NCI-H1092 (cell line): ENCODE measurements around the gene ZNF800.

Experiments used
- DNase-seq: peaks from one replicate; lab custom pipeline; 2025; lab: John Stamatoyannopoulos, UW

ZNF800 gene

DNA sequence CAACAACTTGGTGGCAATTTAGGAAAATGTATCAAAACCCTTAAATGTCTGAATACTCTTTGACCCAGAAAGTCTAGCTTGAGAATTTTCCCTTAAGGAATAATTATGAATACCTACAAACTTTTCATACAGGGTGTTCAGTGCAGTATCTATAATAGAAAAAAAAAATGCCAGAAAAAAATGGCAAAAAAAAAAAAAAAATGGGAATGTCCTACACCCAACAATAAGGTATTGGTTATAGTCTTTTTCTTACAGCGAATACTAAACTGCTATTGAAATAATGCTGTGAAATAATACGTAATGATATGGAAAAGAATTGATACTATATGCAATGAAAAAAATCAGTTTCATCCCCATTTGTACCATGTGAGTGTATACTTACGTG, 44.3 kb downstream of the ZNF800 start:
- DNase-seq: no peak

DNA sequence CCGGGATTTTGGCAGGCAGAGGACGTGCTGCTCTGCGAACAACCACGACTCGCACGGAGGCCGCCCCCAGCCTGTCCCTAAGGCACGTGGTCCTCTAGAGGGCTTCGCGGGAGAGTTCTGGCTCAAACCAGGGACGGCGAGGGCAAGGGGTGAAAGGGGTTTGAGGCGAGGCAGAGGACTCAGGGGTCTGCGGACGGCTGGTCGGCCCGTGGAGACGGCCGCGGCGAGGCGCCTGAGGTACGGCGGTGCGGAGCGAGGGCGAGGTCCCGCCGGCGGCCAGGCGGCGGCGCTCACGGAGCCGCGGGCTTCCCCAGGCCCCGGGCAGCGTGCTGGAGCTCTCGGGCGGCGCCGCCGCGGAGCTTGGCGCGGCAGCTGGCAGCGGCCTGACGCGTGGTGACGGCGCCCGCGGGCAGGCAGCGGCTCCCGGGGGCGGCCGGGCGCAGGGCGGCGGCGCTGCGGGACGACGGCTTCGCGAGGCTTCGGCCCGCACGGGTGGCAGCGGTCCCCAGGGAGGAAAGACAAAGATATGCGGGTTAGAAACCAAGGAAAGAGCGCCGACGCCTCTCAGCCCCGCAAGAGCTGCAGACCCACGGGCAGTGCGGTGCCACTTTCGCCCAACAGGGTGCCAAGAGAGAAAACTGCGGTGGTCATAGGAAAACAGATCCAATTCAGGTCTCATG, 44.8 kb downstream of the ZNF800 start:
- DNase-seq: peak; percentile 64

DNA sequence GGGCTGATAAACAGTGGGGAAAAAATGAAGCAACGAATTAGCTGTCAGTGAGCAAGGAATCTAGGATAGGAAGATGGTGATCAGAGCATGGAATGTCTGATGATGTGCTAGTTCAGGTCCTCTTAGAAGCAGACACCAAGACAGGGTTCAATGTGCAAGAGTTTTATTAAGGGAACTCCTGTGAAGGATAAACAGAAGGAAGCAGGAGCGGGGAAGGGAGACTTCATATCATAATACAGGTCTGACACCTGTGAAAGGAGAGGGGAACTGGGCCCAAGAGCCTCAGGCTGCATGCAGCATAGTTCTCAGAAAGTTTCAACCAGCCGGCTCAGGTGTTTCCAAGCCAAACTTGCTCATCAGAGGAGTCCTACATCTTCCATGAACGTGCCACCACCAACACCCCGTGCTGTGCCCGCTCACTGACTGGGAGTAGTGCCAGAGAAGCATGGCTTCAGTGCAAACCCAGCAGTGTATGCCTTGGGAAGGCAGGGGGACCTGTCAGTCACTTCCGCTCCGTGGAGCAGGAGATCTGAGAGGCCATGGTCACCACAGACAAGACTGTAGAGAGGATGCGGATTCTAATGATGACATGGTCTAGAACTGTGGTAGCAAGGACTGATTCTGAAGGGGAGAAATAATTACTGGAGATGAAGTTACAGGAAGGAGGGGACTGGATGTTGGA, 45.8 kb downstream of the ZNF800 start:
- no peak for DNase-seq

DNA sequence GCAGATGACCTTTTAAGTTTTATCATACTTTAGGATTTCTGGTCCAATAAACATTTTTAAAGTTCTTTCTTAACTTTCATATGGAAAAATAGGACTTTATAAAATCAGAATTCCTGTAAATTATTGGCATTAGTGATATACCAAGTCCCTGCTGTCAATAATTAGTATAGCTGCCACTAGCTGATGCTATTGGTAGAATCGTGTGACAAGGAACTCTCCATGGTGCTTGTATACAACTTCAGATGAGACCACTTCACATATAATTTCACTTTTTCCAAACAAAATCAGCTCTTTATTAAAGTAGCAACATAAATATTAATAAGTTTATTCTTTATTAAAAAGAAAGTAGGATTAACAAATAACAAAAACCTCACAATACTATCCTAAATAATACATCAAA, 49.9 kb downstream of the ZNF800 start:
- no peak for DNase-seq

DNA sequence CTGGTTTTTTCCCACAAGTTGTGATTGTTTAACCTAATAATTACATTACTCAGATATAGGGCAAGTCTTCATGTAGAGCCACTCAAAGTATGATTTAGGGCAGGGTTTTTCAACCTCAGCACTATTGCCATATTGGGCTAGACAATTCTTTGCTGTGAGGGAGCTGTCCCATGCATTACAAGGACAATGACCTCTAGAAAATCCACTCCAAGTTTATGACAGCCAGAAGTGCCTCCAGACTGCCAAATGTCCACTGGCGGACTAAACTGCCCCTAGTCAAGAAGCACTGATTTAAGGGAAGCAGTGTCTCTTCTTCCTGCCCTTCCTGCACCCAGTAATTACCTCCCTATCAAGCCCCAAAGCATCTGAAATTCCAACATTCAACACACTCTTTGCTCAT, 54.4 kb downstream of the ZNF800 start:
- no peak for DNase-seq

DNA sequence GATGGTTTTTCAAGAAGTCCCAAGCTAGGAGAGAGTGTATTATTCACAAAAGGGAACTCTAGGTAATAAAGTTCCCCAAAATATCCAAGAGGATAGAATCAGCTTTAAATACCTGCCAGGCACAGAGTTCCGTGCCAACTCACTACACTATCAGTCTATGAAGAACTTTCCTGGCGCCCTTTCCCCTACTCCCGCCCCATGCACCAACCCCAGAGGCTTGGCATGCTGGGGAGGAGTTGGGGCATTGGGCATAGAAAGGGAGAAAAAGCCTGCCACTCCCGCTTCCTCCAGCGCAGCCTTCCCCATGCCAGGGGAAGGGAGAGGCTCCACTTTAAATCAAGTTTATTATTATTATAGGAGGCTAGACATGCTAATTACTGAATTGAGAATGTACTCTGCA, 54.9 kb downstream of the ZNF800 start:
- DNase-seq: no peak

DNA sequence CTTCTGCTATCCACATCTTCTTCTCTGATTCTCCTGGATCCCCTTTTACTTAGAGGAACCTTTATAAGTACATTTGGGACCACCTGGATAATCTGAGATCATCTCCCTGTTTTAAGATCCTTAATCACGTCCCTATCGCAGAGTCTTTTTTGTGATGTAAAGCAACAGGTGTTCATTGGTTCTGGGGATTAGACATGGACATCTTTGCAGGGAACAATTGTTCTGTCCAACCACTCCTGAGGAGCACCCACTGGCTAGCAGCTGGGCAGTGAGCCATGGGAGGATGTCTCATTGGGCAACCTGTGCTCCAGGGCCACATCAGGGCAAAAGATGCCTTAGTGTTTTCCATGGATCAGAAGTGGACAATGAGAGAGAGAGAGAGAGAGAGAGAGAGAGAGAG, 56.0 kb downstream of the ZNF800 start:
- no peak for DNase-seq

DNA sequence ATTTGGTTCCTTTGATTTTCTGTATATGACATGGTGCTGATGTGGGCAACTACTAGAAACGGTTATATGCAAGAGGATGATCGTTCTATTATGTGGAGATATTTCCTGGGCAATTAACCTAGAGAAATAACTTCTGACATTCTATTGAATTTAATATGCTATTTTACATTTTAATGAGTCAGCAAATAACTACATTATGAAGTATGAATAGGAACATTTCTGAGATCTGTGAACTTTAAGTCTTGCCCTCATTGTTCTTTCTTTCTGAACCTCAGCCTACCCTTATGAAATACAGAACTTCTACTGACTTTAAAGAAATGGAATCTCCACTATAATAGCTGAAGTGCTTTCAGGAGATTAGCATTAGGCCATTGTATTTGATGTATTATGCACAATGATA, 59.6 kb downstream of the ZNF800 start:
- no peak for DNase-seq

DNA sequence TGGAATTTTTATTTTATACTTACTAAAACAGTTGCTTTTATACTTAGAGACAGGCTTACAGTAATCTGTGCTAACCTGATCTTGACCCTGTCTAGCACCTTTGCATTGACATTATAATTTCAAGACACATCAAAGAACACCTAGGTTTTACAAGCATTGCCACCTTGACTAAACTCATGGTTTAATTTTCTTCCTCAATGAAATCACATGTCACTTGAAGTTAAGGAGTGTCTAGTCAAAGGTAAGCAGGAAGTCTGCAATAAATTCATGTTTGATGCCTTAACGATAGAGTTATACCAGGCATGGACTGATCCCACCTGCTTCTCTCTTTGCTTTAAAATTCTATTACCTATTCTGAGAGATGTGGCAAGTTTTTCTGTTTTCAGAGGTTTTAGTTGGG, 62.4 kb downstream of the ZNF800 start:
- no peak for DNase-seq

DNA sequence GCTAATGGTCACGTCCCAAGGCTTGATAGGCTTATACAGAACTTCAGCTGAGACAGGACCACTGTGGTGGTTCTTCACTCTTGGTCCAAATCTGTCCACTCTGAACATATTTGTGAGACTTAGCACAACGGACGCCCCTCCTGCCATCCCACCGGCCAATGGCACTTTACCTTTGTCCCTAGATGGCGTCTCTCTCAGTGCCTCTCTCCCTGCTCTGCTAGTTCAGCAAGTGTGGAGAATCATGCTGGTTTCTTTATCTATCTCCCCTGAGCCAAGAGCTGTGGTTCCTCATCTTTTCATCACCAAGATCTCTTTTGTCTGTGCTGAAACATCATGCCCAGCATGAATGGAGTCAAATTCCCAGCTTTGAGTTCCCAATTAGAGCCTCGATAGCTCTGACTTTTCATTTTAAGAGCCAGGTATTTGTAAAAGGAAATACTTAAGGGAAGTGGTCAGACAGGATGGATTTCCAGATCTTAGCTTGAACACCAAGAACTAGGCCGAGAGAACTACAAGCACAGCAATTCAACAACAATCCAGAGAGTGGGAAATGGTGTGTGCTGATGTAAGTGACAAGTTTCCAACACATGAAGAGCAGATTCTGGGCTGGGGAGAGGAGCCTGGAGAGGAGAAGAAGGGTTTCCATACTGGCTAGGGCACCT, 69.5 kb downstream of the ZNF800 start:
- no peak for DNase-seq

DNA sequence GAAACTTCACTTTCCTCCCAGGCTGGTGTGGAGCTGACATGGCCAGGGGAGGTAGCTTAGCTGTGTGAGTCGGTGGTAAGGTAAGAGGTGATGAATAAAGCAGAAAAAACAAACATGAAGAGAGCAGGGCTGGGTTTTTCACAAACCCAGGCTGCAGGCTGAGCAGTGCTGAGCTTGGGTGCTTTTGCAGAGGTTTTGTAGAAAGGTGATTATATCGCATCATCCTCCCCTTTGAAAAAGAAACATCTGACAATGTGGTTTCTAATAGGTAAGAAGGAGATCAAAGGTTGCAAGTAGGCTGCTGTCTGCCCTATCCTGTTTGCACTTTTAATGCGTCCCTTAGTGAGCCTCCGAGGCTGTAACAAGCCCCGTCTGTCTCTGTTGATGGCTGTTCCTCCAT, 70.2 kb downstream of the ZNF800 start:
- no peak for DNase-seq

DNA sequence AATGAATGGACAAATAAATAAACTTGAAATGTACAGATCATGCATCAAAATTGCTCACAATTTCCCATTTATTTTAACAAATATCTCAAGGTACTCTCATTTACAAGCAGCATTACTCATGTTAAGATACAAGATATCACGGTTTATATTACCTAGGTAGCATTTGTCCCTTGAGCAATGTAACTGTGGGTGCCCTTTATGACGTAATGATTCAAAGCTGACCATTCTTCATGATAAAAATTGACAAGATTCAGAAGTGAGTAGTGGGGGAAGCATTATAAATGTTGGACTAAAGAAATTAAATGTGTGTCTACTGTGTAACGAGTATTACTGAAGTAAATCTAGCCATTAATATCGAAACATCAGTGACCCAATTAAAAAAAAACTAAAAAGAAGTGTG, 71.5 kb downstream of the ZNF800 start:
- no peak for DNase-seq
